T-helper 2 cell treated with Interferon-gamma antibody and Interleukin-4, amounts not matched to agents 100 ng/mL and 5 ng/mL, for 36 hours (primary cell): Measurements from ENCODE around the gene FEZF2. TPM values are rescaled to one million over a fixed set of nuclear protein-coding genes. Genes with fewer than 3 reads are reported as not detected.

Source experiments
- intact Hi-C: fragments of 100-400 bp; cut with micrococcal nuclease; formaldehyde crosslinking; loops from one replicate; pipeline ENCODE4 v1.15.1; 2023
- total RNA-seq: library from RNA; stranded (reverse); gene quantifications from 2 replicates; pipeline ENCODE4 v1.2.3, GENCODE V29; 2022

FEZF2 gene
- total RNA-seq, 1 donor from 2014 or later: not detected

DNA sequence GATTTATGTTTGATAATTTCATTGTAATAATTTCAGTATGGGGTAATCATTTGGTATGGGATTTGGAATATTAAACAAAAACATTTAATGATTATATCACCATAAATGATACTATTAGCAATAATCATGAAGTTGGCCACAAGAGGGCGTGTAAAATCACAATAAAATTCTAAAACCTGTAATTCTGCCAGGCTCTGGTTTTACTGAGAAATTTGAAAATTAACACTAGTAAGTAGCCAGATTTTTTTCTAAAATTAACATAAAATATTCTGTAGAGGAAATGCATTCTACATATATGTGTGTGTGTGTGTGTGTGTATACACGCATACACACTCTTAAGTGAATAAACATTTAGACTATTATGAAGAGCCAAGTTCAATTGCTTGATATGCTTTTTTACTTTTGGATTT is 40.5 kb downstream of the FEZF2 start:
- intact Hi-C loops: loop anchor here (1.0 kb wide), 1 partner anchor 225 kb away; no protein-coding TSS in a partner anchor

GRCh38 chr3:62332017-62332416 is 41.3 kb downstream of the FEZF2 start:
- intact Hi-C loops: loop anchor here (1.0 kb wide), 1 partner anchor 226 kb away; no protein-coding TSS in a partner anchor

DNA sequence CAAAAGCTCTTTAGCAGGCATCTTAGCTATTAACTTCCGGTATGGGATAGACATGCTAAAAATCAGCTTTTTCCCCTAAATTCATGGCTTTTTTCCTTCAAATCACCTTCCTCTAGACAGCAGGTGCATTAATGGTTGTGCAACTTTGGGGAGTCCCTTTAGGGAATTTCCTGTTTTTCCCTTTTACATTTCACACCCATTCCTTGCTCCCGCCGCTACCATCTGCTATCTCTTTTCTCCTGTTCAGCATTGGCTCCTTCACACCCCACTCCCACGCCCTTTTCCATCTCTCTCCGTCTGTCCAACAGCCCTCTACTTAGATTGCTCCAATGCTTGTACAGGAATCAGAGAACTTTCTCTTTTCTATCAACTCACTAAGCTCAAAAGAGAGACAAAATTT is 43.4 kb downstream of the FEZF2 start:
- intact Hi-C loops: no loop called here

DNA sequence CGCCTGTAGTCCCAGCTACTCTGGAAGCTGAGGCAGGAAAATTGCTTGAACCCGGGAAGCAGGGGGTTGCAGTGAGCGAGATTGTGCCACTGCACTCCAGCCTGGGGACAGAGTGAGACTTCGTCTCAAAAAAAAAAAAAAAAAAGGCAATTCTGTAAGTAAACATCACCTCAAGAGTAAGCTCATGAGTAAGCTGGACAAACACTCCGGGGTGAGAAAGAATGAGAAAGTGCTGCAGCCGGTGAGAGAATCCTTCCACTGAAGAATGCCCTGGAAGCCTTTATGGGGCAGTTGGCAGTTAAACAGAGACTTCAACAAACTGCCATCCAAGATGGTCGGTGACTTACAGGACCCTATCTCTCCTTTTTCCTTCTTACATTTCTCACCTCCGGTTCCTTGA is 47.5 kb downstream of the FEZF2 start:
- intact Hi-C loops: no loop called here

GRCh38 chr3:62323241-62323640 is 50.1 kb downstream of the FEZF2 start:
- intact Hi-C loops: no loop called here
